Transverse colon (tissue), 4 donors: Measurements from ENCODE around the gene GRIK4. TPM values are rescaled to one million over a fixed set of nuclear protein-coding genes. Genes with fewer than 3 reads are reported as not detected.

Experiments
- DNase-seq: peaks from one replicate; pipeline ENCODE4 v3.0.0-alpha.2; 2019
- H3K27ac ChIP-seq, 4 donors: fragments of 200-600 bp; sonication (generic); 2 replicates each; pipeline ENCODE4 v1.5.1; 2016 to 2018; ENCODE audit warnings: inconsistent platforms in 4 of 4
- H3K27me3 ChIP-seq: fragments of 200-600 bp; sonication (generic); 2 replicates; pipeline ENCODE4 v1.5.1; 2017; ENCODE audit warnings: inconsistent platforms
- H3K36me3 ChIP-seq, 4 donors: fragments of 200-600 bp; sonication (generic); 2 replicates each; pipeline ENCODE4 v1.5.1; 2017 to 2019; ENCODE audit warnings: inconsistent platforms in 4 of 4
- H3K4me1 ChIP-seq, 4 donors: fragments of 200-600 bp; sonication (generic); 2 replicates each; pipeline ENCODE4 v1.5.1; 2017 to 2020; ENCODE audit warnings: inconsistent platforms in 4 of 4
- H3K4me3 ChIP-seq, 4 donors: fragments of 200-600 bp; sonication (generic); 1 replicate in 1 of 4; 2 replicates in 3 of 4; pipeline versions ENCODE4 v1.5.1 to v1.6.1; 2017 to 2019; ENCODE audit warnings: inconsistent platforms in 4 of 4
- H3K9me3 ChIP-seq, 2 donors: fragments of 200-600 bp; sonication (generic); 2 replicates each; pipeline ENCODE4 v1.5.1; 2017 to 2019; ENCODE audit warnings: inconsistent platforms in 2 of 2
- CTCF ChIP-seq, 5 experiments: fragments of 200-600 bp in 3 of 5; fragments of 450-650 bp in 2 of 5; sonication (generic) in 3 of 5; IDR thresholded peaks; 1 replicate in 2 of 5; 2 replicates in 3 of 5; pipeline ENCODE4 v1.5.1; 2016 to 2017; ENCODE audit warnings: antibody characterized with exemption in 5 of 5, inconsistent platforms in 3 of 5, mild to moderate bottlenecking in 2 of 5, moderate library complexity in 1 of 5
- EP300 ChIP-seq: sonication (generic); formaldehyde crosslinking; IDR thresholded peaks from one replicate; pipeline ENCODE4 v1.6.1; 2017; ENCODE audit warnings: antibody characterized with exemption, low read depth
- POLR2A ChIP-seq: fragments of 450-650 bp; IDR thresholded peaks from one replicate; pipeline ENCODE4 v1.6.1; 2016; ENCODE audit warnings: antibody characterized with exemption, mild to moderate bottlenecking, moderate library complexity
- POLR2AphosphoS5 ChIP-seq, 3 donors: sonication (generic); formaldehyde crosslinking; IDR thresholded peaks; one replicate each; pipeline ENCODE4 v1.6.1; 2016; ENCODE audit warnings: antibody characterized with exemption in 3 of 3
- WGBS, 2 donors: methylation state at CpG; one replicate each; pipeline ENCODE4 v1.1.5; 2018; ENCODE audit warnings: low coverage in 1 of 2; 5-methylcytosine and 5-hydroxymethylcytosine counted together
- in situ Hi-C, 4 donors: fragments of 200-750 bp; cut with MboI; loops; one replicate each; pipeline versions ENCODE4 v1.15.0 to v1.15.1; 2017; ENCODE audit warnings: low sequenced_read_pairs in 3 of 4, low pct_ligation_motif_present in 1 of 4, low pct_unique_long_range_greater_than_20kb in 1 of 4
- intact Hi-C: fragments of 100-400 bp; cut with DNase I; formaldehyde crosslinking; loops from one replicate; pipeline ENCODE4 v1.15.1; 2023; ENCODE audit warnings: low total_unique reads
- total RNA-seq, 4 donors: library from RNA; depleted of rRNA; stranded (reverse); fragments of >200 nt; gene quantifications; one replicate each; pipeline ENCODE4 v1.1.0, GENCODE V29; 2016

Gene GRIK4
- total RNA-seq, 4 donors from 2014 or later, result 2.6 TPM; not detected in 3

DNA sequence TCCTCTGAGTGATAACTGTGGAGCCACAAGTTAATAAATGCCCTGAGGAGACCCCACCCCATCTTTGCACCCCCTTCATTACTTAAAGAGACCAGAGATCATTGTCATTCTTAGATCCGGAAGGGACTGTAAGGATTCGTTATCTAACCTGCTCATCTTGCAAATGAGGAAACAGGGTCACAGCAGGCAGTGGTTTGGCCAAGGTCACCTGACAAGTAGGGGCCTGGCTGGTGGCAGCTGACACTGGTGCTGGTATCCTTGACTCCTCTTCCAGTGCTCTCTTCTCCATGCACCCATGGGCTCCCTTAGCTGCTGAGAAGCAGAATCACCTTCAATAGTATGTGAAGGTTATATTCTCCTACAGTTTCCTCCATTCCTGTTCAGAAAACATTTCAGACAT, 151.6 kb downstream of the GRIK4 start:
- 52% methylated on average over 2 of the region's 2 CpGs; no CpG with 5 or more reads in 1 of the 2 donors for WGBS, 2 donors
- Histone ChIP-seq H3K9me3 (no peaks in the 10 kb centered on the region), H3K27me3 (peaks cover 21% of the 10 kb centered on the region), H3K27ac (no peak overlapping the region), H3K36me3 (no peaks in the 10 kb centered on the region), H3K4me1 (no peaks in the 10 kb centered on the region), H3K4me3 (no peak overlapping the region)
- DNase-seq, result no peak
- intact Hi-C loops, result no loop called here
- in situ Hi-C loops, result no loop called here
- TF ChIP-seq POLR2AphosphoS5 (IDR thresholded peaks at IDR 0.05), result no peak
- no peak for TF ChIP-seq CTCF (IDR thresholded peaks at IDR 0.05)
- no peak for TF ChIP-seq EP300
- TF ChIP-seq POLR2A, result no peak

GRCh38 chr11:120666121-120666639, 154.6 kb downstream of the GRIK4 start:
- H3K4me3 ChIP-seq, result no peak overlapping the region
- no peaks in the 10 kb centered on the region for H3K36me3 ChIP-seq
- in situ Hi-C loops, result no loop called here
- H3K4me1 ChIP-seq, result no peaks in the 10 kb centered on the region
- H3K27me3 ChIP-seq, result peaks cover 26% of the 10 kb centered on the region
- no peak for TF ChIP-seq EP300
- TF ChIP-seq POLR2AphosphoS5 (IDR thresholded peaks at IDR 0.05), result no peak
- no peak for TF ChIP-seq CTCF (IDR thresholded peaks at IDR 0.05)
- DNase-seq, result no peak
- no peaks in the 10 kb centered on the region for H3K9me3 ChIP-seq
- H3K27ac ChIP-seq, result no peak overlapping the region
- WGBS, 2 donors, result 85 to 92% methylated on average over 2 to 10 of the region's 10 CpGs
- intact Hi-C loops, result no loop called here

DNA sequence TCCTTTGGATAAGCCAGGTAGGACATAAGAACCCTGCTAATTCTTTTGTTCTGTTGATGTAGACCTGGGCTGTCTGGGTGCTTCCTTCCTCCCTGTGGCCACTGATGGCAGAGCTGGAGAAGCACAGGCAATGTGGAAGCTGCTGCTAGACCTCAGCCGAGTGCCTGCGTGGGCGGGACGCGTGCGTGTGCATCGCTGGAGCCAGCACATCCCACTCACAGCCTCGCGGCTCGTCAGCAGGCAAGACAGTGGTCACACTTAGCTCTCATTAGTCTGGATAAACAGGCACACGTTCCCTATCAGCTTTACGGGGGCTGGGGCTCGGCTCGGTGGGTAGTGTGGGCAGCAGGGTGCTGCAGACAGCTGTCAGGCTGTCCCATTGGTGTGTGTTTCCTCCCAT, 155.7 kb downstream of the GRIK4 start:
- WGBS, 2 donors, result 54% methylated on average over 14 of the region's 14 CpGs; no CpG with 5 or more reads in 1 of the 2 donors
- Histone ChIP-seq H3K36me3 (no peaks in the 10 kb centered on the region), H3K4me3 (no peak overlapping the region), H3K9me3 (no peaks in the 10 kb centered on the region), H3K27me3 (peaks cover 20% of the 10 kb centered on the region), H3K4me1 (no peaks in the 10 kb centered on the region), H3K27ac (no peak overlapping the region)
- DNase-seq, result no peak
- in situ Hi-C loops (no loop called here), intact Hi-C loops (no loop called here)
- TF ChIP-seq CTCF (IDR thresholded peaks at IDR 0.05), result no peak
- TF ChIP-seq EP300, result no peak
- TF ChIP-seq POLR2AphosphoS5 (IDR thresholded peaks at IDR 0.05), result no peak
- TF ChIP-seq POLR2A, result no peak

DNA sequence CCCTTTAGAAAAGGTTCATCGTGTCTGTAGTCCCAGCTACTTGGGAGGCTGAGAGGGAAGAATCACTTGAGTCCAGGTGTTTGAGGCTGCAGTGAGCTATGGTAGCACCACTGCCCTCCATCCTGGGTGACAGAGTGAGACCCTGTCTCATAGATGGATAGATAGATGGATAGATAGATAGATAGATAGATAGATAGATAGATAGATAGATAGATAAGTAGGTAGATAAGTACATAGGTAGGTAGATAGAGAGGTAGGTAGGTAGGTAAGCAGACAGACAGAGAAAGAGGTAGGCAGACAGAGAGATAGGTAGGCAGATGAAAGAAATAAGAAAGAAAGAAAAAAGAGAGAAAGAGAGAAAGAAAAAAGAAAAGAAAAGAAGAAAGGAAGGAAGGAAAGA, 156.4 kb downstream of the GRIK4 start:
- Histone ChIP-seq H3K27ac (no peak overlapping the region), H3K4me1 (no peaks in the 10 kb centered on the region), H3K9me3 (no peaks in the 10 kb centered on the region), H3K4me3 (no peak overlapping the region), H3K27me3 (peaks cover 19% of the 10 kb centered on the region), H3K36me3 (no peaks in the 10 kb centered on the region)
- intact Hi-C loops (no loop called here), in situ Hi-C loops (no loop called here)
- no peak for TF ChIP-seq CTCF (IDR thresholded peaks at IDR 0.05)
- no peak for TF ChIP-seq POLR2AphosphoS5 (IDR thresholded peaks at IDR 0.05)
- TF ChIP-seq EP300, result no peak
- no peak for TF ChIP-seq POLR2A
- no peak for DNase-seq
- WGBS, 2 donors, result 79% methylated on average over 1 of the region's 1 CpG; no CpG with 5 or more reads in 1 of the 2 donors
